HepG2 (cell line): Measurements from ENCODE around the gene SRSF7. TPM values are rescaled to one million over a fixed set of nuclear protein-coding genes. Genes with fewer than 3 reads are reported as not detected.
A peak's percentile ranks its signal among the peaks of the same experiment; 100 is the strongest.

ENCODE experiments used
- ATAC-seq: fragments of 200-7000 bp; cut with Tn5 transposase; 3 replicates; pipeline ENCODE4 v1.9.1; 2020; ENCODE audit warnings: mild to moderate bottlenecking, moderate library complexity
- BruUV-seq: library from RNA; stranded (reverse); fragments of 400-500 nt; replicated peaks from 2 replicates; lab custom pipeline; 2021; lab: Mats Ljungman, UMichigan
- CTCF ChIA-PET: fragments of 300-600 bp; formaldehyde crosslinking; extraction: SDS; loops from one replicate; lab custom pipeline; 2021; ENCODE audit warnings: low total read pairs, inconsistent platforms, low intra/inter-chr PET ratio; lab: Yijun Ruan, JAX
- POLR2A ChIA-PET: fragments of 350-600 bp; sonication (Branson Sonifier 250); formaldehyde crosslinking; loops from one replicate; lab custom pipeline; 2020; ENCODE audit warnings: antibody characterized with exemption, inconsistent platforms; lab: Yijun Ruan, JAX
- DNase-seq: peaks from one replicate; pipeline ENCODE4 v3.0.0-alpha.2; 2015; ENCODE audit warnings: low spot score
- FAIRE-seq: peaks from 3 replicates; lab custom pipeline; 2011; peaks lifted over from hg19 to GRCh38; lab: Jason Lieb, UNC
- H2AFZ ChIP-seq: one replicate; pipeline ENCODE4 v1.6.1; 2011; ENCODE audit warnings: low read length, inconsistent platforms
- H3K27ac ChIP-seq: fragments of 300-600 bp; 3 replicates; pipeline ENCODE4 v1.8.0; 2011; ENCODE audit warnings: mixed run types, mild to moderate bottlenecking, mixed read lengths, low read length, inconsistent platforms; ENCODE audit not compliant: insufficient read depth; ENCODE audit errors: extremely low read length
- H3K27me3 ChIP-seq, 2 experiments: fragments of 200-600 bp in 1 of 2; 2 replicates in 1 of 2; 3 replicates in 1 of 2; pipeline versions ENCODE4 v1.6.0 to v1.8.0; 2011; ENCODE audit warnings: low read length in 2 of 2, mild to moderate bottlenecking in 2 of 2, moderate library complexity in 2 of 2, inconsistent platforms in 1 of 2; ENCODE audit not compliant: insufficient read depth in 2 of 2, control insufficient read depth in 1 of 2
- H3K36me3 ChIP-seq, 2 experiments: fragments of 200-600 bp in 1 of 2; replicated peaks in 1 of 2; 2 replicates in 1 of 2; 3 replicates in 1 of 2; pipeline versions ENCODE4 v1.5.1 to v1.8.0; 2011; ENCODE audit warnings: low read length in 2 of 2, inconsistent platforms in 1 of 2; ENCODE audit not compliant: insufficient read depth in 2 of 2, control insufficient read depth in 1 of 2
- H3K4me1 ChIP-seq: 2 replicates; pipeline ENCODE4 v1.5.1; 2012; ENCODE audit warnings: low read length, inconsistent platforms; ENCODE audit not compliant: insufficient read depth
- H3K4me2 ChIP-seq: 2 replicates; pipeline ENCODE4 v1.6.0; 2011; ENCODE audit warnings: low read depth, low read length, inconsistent platforms
- H3K4me3 ChIP-seq, 3 experiments: fragments of 200-600 bp in 1 of 3; sonication (generic), shearing (Covaris generic) in 1 of 3; replicated peaks in 1 of 3; 2 replicates each; pipeline ENCODE4 v1.5.1; 2011 to 2016; ENCODE audit warnings: low read length in 3 of 3, inconsistent platforms in 2 of 3, low read depth in 2 of 3, mild to moderate bottlenecking in 2 of 3, control low read depth in 1 of 3, mixed read lengths in 1 of 3; ENCODE audit not compliant: insufficient read depth in 1 of 3
- H3K79me2 ChIP-seq: one replicate; pipeline ENCODE4 v1.6.1; 2011; ENCODE audit warnings: low read length, inconsistent platforms; ENCODE audit not compliant: insufficient read depth
- H3K9ac ChIP-seq: 2 replicates; pipeline ENCODE4 v1.6.0; 2011; ENCODE audit warnings: mild to moderate bottlenecking, low read depth, low read length, inconsistent platforms; ENCODE audit not compliant: insufficient read depth
- H3K9me3 ChIP-seq: 2 replicates; pipeline ENCODE4 v1.5.1; 2012; ENCODE audit warnings: mild to moderate bottlenecking, low read length
- H4K20me1 ChIP-seq: 2 replicates; pipeline ENCODE4 v1.6.0; 2011; ENCODE audit warnings: inconsistent platforms, mild to moderate bottlenecking, low read length, moderate library complexity; ENCODE audit not compliant: insufficient read depth
- CCAR2 ChIP-seq: fragments of 200-400 bp; formaldehyde crosslinking; optimal IDR thresholded peaks from 2 replicates; pipeline ENCODE3; 2018; ENCODE audit warnings: low read depth, mild to moderate bottlenecking, low read length, moderate library complexity
- DPF2 ChIP-seq: sonication (generic); formaldehyde crosslinking; IDR thresholded peaks from 2 replicates; pipeline ENCODE4 v1.4.0; 2020; ENCODE audit warnings: mild to moderate bottlenecking, low read depth, missing genetic modification reagents, borderline replicate concordance
- ESRRA ChIP-seq: sonication (generic); formaldehyde crosslinking; IDR thresholded peaks from 2 replicates; pipeline ENCODE4 v1.5.1; 2020; ENCODE audit warnings: mild to moderate bottlenecking, low read depth, missing genetic modification reagents
- FOXA1 ChIP-seq, 2 experiments: fragments of 450-650 bp in 1 of 2; sonication (generic) in 1 of 2; formaldehyde crosslinking in 1 of 2; IDR thresholded peaks; 2 replicates each; pipeline versions ENCODE4 v1.4.0 to v1.6.1; 2016 to 2020; ENCODE audit warnings: missing genetic modification reagents in 1 of 2
- GMEB1 ChIP-seq: sonication (generic); formaldehyde crosslinking; IDR thresholded peaks from 2 replicates; pipeline ENCODE4 v1.5.1; 2020; ENCODE audit warnings: missing genetic modification reagents, mild to moderate bottlenecking, borderline replicate concordance
- HDAC1 ChIP-seq: sonication (generic); formaldehyde crosslinking; IDR thresholded peaks from 2 replicates; pipeline ENCODE4 v1.5.1; 2020; ENCODE audit warnings: mild to moderate bottlenecking, missing genetic modification reagents
- HMG20A ChIP-seq: IDR thresholded peaks from 2 replicates; pipeline ENCODE4 v1.6.1; 2016; ENCODE audit warnings: borderline replicate concordance
- HOXA3 ChIP-seq: sonication (generic); formaldehyde crosslinking; IDR thresholded peaks from 2 replicates; pipeline ENCODE4 v1.5.0; 2020; ENCODE audit warnings: missing genetic modification reagents
- MTF1 ChIP-seq: sonication (generic); formaldehyde crosslinking; IDR thresholded peaks from 2 replicates; pipeline ENCODE4 v1.5.0; 2020; ENCODE audit warnings: missing genetic modification reagents
- PLSCR1 ChIP-seq: sonication (generic); formaldehyde crosslinking; IDR thresholded peaks from 2 replicates; pipeline ENCODE4 v1.5.0; 2020; ENCODE audit warnings: missing genetic modification reagents, mild to moderate bottlenecking, borderline replicate concordance
- RAD51 ChIP-seq: fragments of 450-650 bp; IDR thresholded peaks from 2 replicates; pipeline ENCODE4 v1.6.1; 2016; ENCODE audit warnings: borderline replicate concordance
- SMARCC2 ChIP-seq: fragments of 450-650 bp; IDR thresholded peaks from 2 replicates; pipeline ENCODE4 v1.6.1; 2017; ENCODE audit warnings: antibody characterized with exemption, mild to moderate bottlenecking
- SNAPC5 ChIP-seq: sonication (generic); formaldehyde crosslinking; IDR thresholded peaks from 2 replicates; pipeline ENCODE4 v1.8.1; 2023; ENCODE audit warnings: mild to moderate bottlenecking, missing genetic modification reagents, borderline replicate concordance
- SYNCRIP ChIP-seq: fragments of 200-400 bp; formaldehyde crosslinking; IDR thresholded peaks from 2 replicates; pipeline ENCODE4 v1.6.1; 2018; ENCODE audit warnings: mild to moderate bottlenecking, low read depth, low read length; ENCODE audit not compliant: insufficient read depth
- USF2 ChIP-seq, 2 experiments: sonication (generic) in 1 of 2; formaldehyde crosslinking in 1 of 2; IDR thresholded peaks; 2 replicates each; pipeline versions ENCODE4 v1.5.1 to v1.6.1; 2011 to 2020; ENCODE audit warnings: borderline replicate concordance in 1 of 2, low read depth in 1 of 2, low read length in 1 of 2, mild to moderate bottlenecking in 1 of 2, missing genetic modification reagents in 1 of 2, moderate library complexity in 1 of 2
- ZNF816 ChIP-seq: sonication (generic); formaldehyde crosslinking; IDR thresholded peaks from 2 replicates; pipeline ENCODE4 v1.8.0; 2022; ENCODE audit warnings: missing genetic modification reagents, mild to moderate bottlenecking, borderline replicate concordance
- WGBS: methylation state at CpG from one replicate; pipeline ENCODE4 v1.1.6; 2017; ENCODE audit warnings: low lambda C conversion rate; 5-methylcytosine and 5-hydroxymethylcytosine counted together
- in situ Hi-C: cut with HindIII; loops from 2 replicates; pipeline ENCODE4 v1.10.0; 2017; ENCODE audit warnings: low pct_unique_long_range_greater_than_20kb; ENCODE audit not compliant: extremely low pct_ligation_motif_present
- intact Hi-C: fragments of 100-400 bp; cut with micrococcal nuclease; formaldehyde crosslinking; loops from one replicate; pipeline ENCODE4 v1.10.0; 2022; ENCODE audit not compliant: unreplicated experiment
- polyA plus RNA-seq, 8 experiments: library from polyadenylated mRNA; depleted of rRNA in 3 of 8; stranded (reverse) in 7 of 8; unstranded in 1 of 8; fragments of >200 nt; fragmentation: Illumina TruSeq in 4 of 8; extraction: Trizol in 4 of 8; gene quantifications; 2 replicates each; pipeline versions ENCODE4 v1.2.1 to v1.2.3, GENCODE V29; 2011 to 2016; ENCODE audit warnings: low read depth in 4 of 8, missing spikeins in 1 of 8, mixed read lengths in 1 of 8; ENCODE audit not compliant: insufficient read depth in 1 of 8
- total RNA-seq, 5 experiments: library from RNA; depleted of rRNA; stranded (reverse); fragments of >200 nt; fragmentation: Illumina TruSeq; extraction: Trizol; gene quantifications; 2 replicates each; pipeline ENCODE4 v1.2.3, GENCODE V29; 2016; ENCODE audit warnings: low read depth in 1 of 5
- TF ChIP-seq, protein P1 (sequence below): sonication (generic); formaldehyde crosslinking; IDR thresholded peaks from 2 replicates; pipeline ENCODE4 v1.5.1; 2020; ENCODE audit warnings: mild to moderate bottlenecking, missing genetic modification reagents, moderate library complexity

The SRSF7 gene
- total and polyA plus RNA-seq, 2 of the 13 experiments (the other 11 are each of a cell fraction or from before 2014, with no cell fraction given) = 172 to 275 TPM

GRCh38 chr2:38731684-38732221, 19.4 kb downstream of the SRSF7 start:
- Histone ChIP-seq H3K27me3 (no peaks in the 10 kb centered on the region), H2AFZ (no peak overlapping the region), H3K4me1 (peaks cover 67% of the 10 kb centered on the region), H3K79me2 (no peaks in the 10 kb centered on the region), H3K9me3 (no peaks in the 10 kb centered on the region), H3K4me2 (peak overlapping the region; percentile 71), H3K36me3 (peaks cover 20 to 23% of the 10 kb centered on the region in 2 experiments), H3K9ac (peak overlapping the region; percentile 25), H4K20me1 (no peaks in the 10 kb centered on the region), H3K27ac (peak overlapping the region; percentile 82), H3K4me3 (peak overlapping the region in 1 of 3 experiments; percentile 27; a peak in 2 of 6 replicates)
- ChIA-PET POLR2A (interaction anchor here (0.9 to 5.5 kb wide), 14 partner anchors 10 to 150 kb away, joined by 3 to 92 read pairs (median 4); partner anchors contain the start of genes GALM, HNRNPLL and SRSF7), CTCF (no interaction called here)
- FAIRE-seq (peak; percentile 98), DNase-seq (peak; percentile 89), ATAC-seq (peak; percentile 87)
- in situ Hi-C loops (loop anchor here (25.0 kb wide), 1 partner anchor 419 kb away; no protein-coding TSS in a partner anchor), intact Hi-C loops (loop anchor here (2.0 to 10.0 kb wide), 3 partner anchors 44 to 357 kb away; partner anchors contain the start of genes ATL2 and HNRNPLL)
- WGBS = 16% methylated on average over 14 of the region's 14 CpGs
- no TSS peak for BruUV-seq
- no peak for TF ChIP-seq ZNF816
- TF ChIP-seq PLSCR1 = no peak
- no peak for TF ChIP-seq MTF1
- TF ChIP-seq GMEB1 (CRISPR knock-in tag) = 0 out of 2 replicates have a peak, but pooled peaks have one; percentile 16
- TF ChIP-seq RAD51 = no peak
- no peak; the same call in 1 of the 2 replicates for TF ChIP-seq DPF2 (CRISPR knock-in tag)
- peak; percentile 73 for TF ChIP-seq HOXA3 (CRISPR knock-in tag)
- TF ChIP-seq, protein P1, sequence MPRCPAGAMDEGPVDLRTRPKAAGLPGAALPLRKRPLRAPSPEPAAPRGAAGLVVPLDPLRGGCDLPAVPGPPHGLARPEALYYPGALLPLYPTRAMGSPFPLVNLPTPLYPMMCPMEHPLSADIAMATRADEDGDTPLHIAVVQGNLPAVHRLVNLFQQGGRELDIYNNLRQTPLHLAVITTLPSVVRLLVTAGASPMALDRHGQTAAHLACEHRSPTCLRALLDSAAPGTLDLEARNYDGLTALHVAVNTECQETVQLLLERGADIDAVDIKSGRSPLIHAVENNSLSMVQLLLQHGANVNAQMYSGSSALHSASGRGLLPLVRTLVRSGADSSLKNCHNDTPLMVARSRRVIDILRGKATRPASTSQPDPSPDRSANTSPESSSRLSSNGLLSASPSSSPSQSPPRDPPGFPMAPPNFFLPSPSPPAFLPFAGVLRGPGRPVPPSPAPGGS (CRISPR knock-in tag) = no peak
- TF ChIP-seq SNAPC5 (CRISPR knock-in tag) = no peak
- TF ChIP-seq HDAC1 (CRISPR knock-in tag) = peak; percentile 75
- no peak for TF ChIP-seq SMARCC2
- TF ChIP-seq SYNCRIP = no peak
- TF ChIP-seq HMG20A (CRISPR knock-in tag) = peak; percentile 28; the same call in 1 of the 2 replicates
- no peak for TF ChIP-seq CCAR2
- TF ChIP-seq USF2 (IDR thresholded peaks at IDR 0.05; ENCODE audit: low read depth, low read length) = no peak
- TF ChIP-seq USF2 (CRISPR knock-in tag; IDR thresholded peaks at IDR 0.05; ENCODE audit: borderline replicate concordance) = no peak
- no peak for TF ChIP-seq FOXA1 (IDR thresholded peaks at IDR 0.05)
- peak; percentile 43; the same call in 1 of the 2 replicates for TF ChIP-seq FOXA1 (CRISPR knock-in tag; IDR thresholded peaks at IDR 0.05)
- peak; percentile 92 for TF ChIP-seq ESRRA (CRISPR knock-in tag)
